H9 (cell line): ENCODE measurements around the gene ACTN4. TPM values are rescaled to one million over a fixed set of nuclear protein-coding genes. Genes with fewer than 3 reads are reported as not detected.

Experiments used
- DNase-seq: peaks from one replicate; pipeline ENCODE4 v3.0.0-alpha.2; 2017
- H2AFZ ChIP-seq: one replicate; pipeline ENCODE4 v1.6.1; 2013; ENCODE audit warnings: mild to moderate bottlenecking, low read length, control low read depth, moderate library complexity
- H2AK5ac ChIP-seq: 2 replicates; pipeline ENCODE4 v1.6.1; 2013; ENCODE audit warnings: low read length, control low read depth, mixed read lengths; ENCODE audit not compliant: insufficient read length
- H2BK120ac ChIP-seq: one replicate; pipeline ENCODE4 v1.6.1; 2013; ENCODE audit warnings: low read depth, mild to moderate bottlenecking, low read length, control low read depth, inconsistent platforms; ENCODE audit not compliant: poor library complexity, severe bottlenecking
- H2BK12ac ChIP-seq: 2 replicates; pipeline ENCODE4 v1.6.1; 2013; ENCODE audit warnings: low read length, control low read depth, mixed read lengths, low read depth; ENCODE audit not compliant: insufficient read length
- H2BK15ac ChIP-seq: 2 replicates; pipeline ENCODE4 v1.6.1; 2013; ENCODE audit warnings: low read depth, low read length, control low read depth
- H2BK20ac ChIP-seq: one replicate; pipeline ENCODE4 v1.6.1; 2013; ENCODE audit warnings: low read depth, mild to moderate bottlenecking, low read length, control low read depth, inconsistent platforms; ENCODE audit not compliant: poor library complexity, severe bottlenecking
- H2BK5ac ChIP-seq: 2 replicates; pipeline ENCODE4 v1.6.1; 2013; ENCODE audit warnings: low read length, control low read depth, mixed read lengths; ENCODE audit not compliant: insufficient read length
- H3K14ac ChIP-seq: 2 replicates; pipeline ENCODE4 v1.6.1; 2013; ENCODE audit warnings: low read length, control low read depth; ENCODE audit not compliant: insufficient read depth
- H3K18ac ChIP-seq: 2 replicates; pipeline ENCODE4 v1.6.1; 2013; ENCODE audit warnings: low read depth, mild to moderate bottlenecking, mixed read lengths, low read length, control low read depth; ENCODE audit not compliant: insufficient read length
- H3K23ac ChIP-seq: 2 replicates; pipeline ENCODE4 v1.6.1; 2013; ENCODE audit warnings: low read length, control low read depth, mixed read lengths, low read depth; ENCODE audit not compliant: insufficient read length
- H3K23me2 ChIP-seq: 2 replicates; pipeline ENCODE4 v1.6.1; 2013; ENCODE audit warnings: low read depth, mild to moderate bottlenecking, mixed read lengths, low read length, control low read depth; ENCODE audit not compliant: insufficient read length, poor library complexity, severe bottlenecking
- H3K27ac ChIP-seq: 2 replicates; pipeline ENCODE4 v1.5.1; 2013; ENCODE audit warnings: low read length, control low read depth, mixed read lengths, low read depth; ENCODE audit not compliant: insufficient read length
- H3K27me3 ChIP-seq: 2 replicates; pipeline ENCODE4 v1.6.1; 2013; ENCODE audit warnings: low read length, control low read depth, inconsistent platforms; ENCODE audit not compliant: insufficient read depth
- H3K4ac ChIP-seq: 2 replicates; pipeline ENCODE4 v1.6.1; 2013; ENCODE audit warnings: low read depth, mild to moderate bottlenecking, control low read depth, inconsistent platforms, low read length, moderate library complexity
- H3K4me1 ChIP-seq: 2 replicates; pipeline ENCODE4 v1.6.1; 2013; ENCODE audit warnings: low read length, control low read depth, inconsistent platforms; ENCODE audit not compliant: insufficient read depth
- H3K4me2 ChIP-seq: 2 replicates; pipeline ENCODE4 v1.6.1; 2013; ENCODE audit warnings: low read length, control low read depth, mixed read lengths; ENCODE audit not compliant: insufficient read length, insufficient read depth
- H3K56ac ChIP-seq: 2 replicates; pipeline ENCODE4 v1.6.1; 2013; ENCODE audit warnings: low read depth, mild to moderate bottlenecking, mixed read lengths, low read length, control low read depth; ENCODE audit not compliant: insufficient read length
- H3K79me1 ChIP-seq: 2 replicates; pipeline ENCODE4 v1.6.1; 2013; ENCODE audit warnings: low read depth, mild to moderate bottlenecking, moderate library complexity, low read length, control low read depth, inconsistent platforms; ENCODE audit not compliant: insufficient read depth, poor library complexity, severe bottlenecking
- H3K79me2 ChIP-seq: 2 replicates; pipeline ENCODE4 v1.6.1; 2013; ENCODE audit warnings: low read length, control low read depth, inconsistent platforms; ENCODE audit not compliant: insufficient read depth
- H3K9ac ChIP-seq: 2 replicates; pipeline ENCODE4 v1.6.1; 2013; ENCODE audit warnings: low read length, control low read depth, mixed read lengths; ENCODE audit not compliant: insufficient read length; ENCODE audit errors: extremely low read depth
- H3K9me3 ChIP-seq: one replicate; pipeline ENCODE4 v1.6.1; 2013; ENCODE audit warnings: low read depth, low read length, inconsistent platforms; ENCODE audit not compliant: control insufficient read depth
- H3T11ph ChIP-seq: one replicate; pipeline ENCODE4 v1.6.1; 2013; ENCODE audit warnings: mild to moderate bottlenecking, low read length, control low read depth, inconsistent platforms
- H4K20me1 ChIP-seq: one replicate; pipeline ENCODE4 v1.6.1; 2013; ENCODE audit not compliant: control insufficient read depth, insufficient read length, insufficient read depth
- H4K5ac ChIP-seq: 2 replicates; pipeline ENCODE4 v1.6.1; 2013; ENCODE audit warnings: low read depth, mild to moderate bottlenecking, mixed read lengths, low read length, control low read depth; ENCODE audit not compliant: insufficient read length
- H4K8ac ChIP-seq: replicated peaks from 2 replicates; pipeline ENCODE4 v1.6.1; 2013; ENCODE audit warnings: low read length, control low read depth, mixed read lengths, low read depth; ENCODE audit not compliant: insufficient read length
- H4K91ac ChIP-seq: 2 replicates; pipeline ENCODE4 v1.6.1; 2013; ENCODE audit warnings: low read depth, mild to moderate bottlenecking, moderate library complexity, mixed read lengths, low read length, control low read depth; ENCODE audit not compliant: insufficient read length
- H3K27ac Mint-ChIP-seq, 3 experiments: 2 replicates in 2 of 3; 3 replicates in 1 of 3; pipeline ENCODE4 v1.8.0; 2020 to 2021; ENCODE audit warnings: mixed read lengths in 3 of 3, mild to moderate bottlenecking in 1 of 3, moderate library complexity in 1 of 3
- H3K27me3 Mint-ChIP-seq: 2 replicates; pipeline ENCODE4 v1.8.0; 2021; ENCODE audit warnings: low read depth, mild to moderate bottlenecking, moderate library complexity, mixed read lengths
- H3K36me3 Mint-ChIP-seq, 3 experiments: 2 replicates in 2 of 3; 3 replicates in 1 of 3; pipeline ENCODE4 v1.8.0; 2020 to 2021; ENCODE audit warnings: low read depth in 3 of 3, mixed read lengths in 3 of 3; ENCODE audit not compliant: insufficient read depth in 1 of 3
- H3K4me1 Mint-ChIP-seq, 2 experiments: 2 replicates each; pipeline ENCODE4 v1.8.0; 2020; ENCODE audit warnings: mixed read lengths in 2 of 2
- H3K4me3 Mint-ChIP-seq, 2 experiments: 2 replicates in 1 of 2; 3 replicates in 1 of 2; pipeline ENCODE4 v1.8.0; 2020 to 2021; ENCODE audit warnings: mild to moderate bottlenecking in 2 of 2, mixed read lengths in 2 of 2, moderate library complexity in 1 of 2
- H3K9me3 Mint-ChIP-seq, 2 experiments: 2 replicates in 1 of 2; 3 replicates in 1 of 2; pipeline ENCODE4 v1.8.0; 2020; ENCODE audit warnings: mild to moderate bottlenecking in 2 of 2, mixed read lengths in 2 of 2, moderate library complexity in 1 of 2
- WGBS: extraction: QIAGEN DNeasy Blood & Tissue Kit; methylation state at CpG from one replicate; pipeline ENCODE4 v1.1.7; 2013; ENCODE audit warnings: missing lambda C conversion rate, low lambda C conversion rate, mixed read lengths; ENCODE audit not compliant: insufficient read length; ENCODE audit errors: extremely low coverage; 5-methylcytosine and 5-hydroxymethylcytosine counted together
- total RNA-seq: library from RNA; stranded (reverse); gene quantifications from 2 replicates; pipeline ENCODE4 v1.2.1, GENCODE V29; 2021
- TF ChIP-seq, protein P1 (sequence below): fragments of 200-600 bp; sonication (generic); conservative IDR thresholded peaks from 3 replicates; pipeline ENCODE4 v1.8.0; 2021; ENCODE audit warnings: antibody characterized with exemption, mild to moderate bottlenecking

The ACTN4 gene
- total RNA-seq, 1 experiment from 2014 or later = 369 TPM

DNA sequence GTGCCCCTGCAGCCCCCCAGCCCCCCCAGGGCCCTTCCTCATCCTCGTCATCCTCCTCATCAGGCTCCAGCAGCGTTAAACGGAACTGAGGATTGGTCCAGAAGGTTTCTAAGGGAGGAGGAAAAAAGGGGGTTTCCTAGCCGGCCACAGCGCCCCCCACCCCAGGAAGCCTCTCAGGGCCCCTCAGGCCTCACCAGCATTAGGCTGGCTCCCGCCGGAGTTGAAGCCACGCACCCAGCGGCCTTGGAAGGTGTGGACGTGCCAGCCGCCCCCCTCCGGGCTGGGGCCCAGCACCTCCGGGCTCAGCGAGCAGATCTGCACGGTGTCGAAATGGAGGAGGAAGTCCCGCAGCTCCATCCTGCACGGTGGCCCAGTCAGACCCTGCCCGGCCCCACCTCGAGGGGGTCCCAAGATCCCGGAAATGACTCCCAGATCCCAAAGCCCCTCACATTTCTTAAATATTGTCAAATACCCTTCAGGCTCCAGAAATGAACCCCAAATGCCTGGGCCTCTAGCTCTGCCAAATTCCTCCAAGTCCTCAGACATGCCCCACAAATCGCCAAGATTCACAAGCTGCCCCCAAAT, 89.9 kb downstream of the ACTN4 start:
- H3K18ac ChIP-seq = no peak overlapping the region
- no peaks in the 10 kb centered on the region for H3K79me1 ChIP-seq
- H3K56ac ChIP-seq = no peak overlapping the region
- peaks cover 8% of the 10 kb centered on the region for H3K23me2 ChIP-seq
- H2BK120ac ChIP-seq = no peak overlapping the region
- no peaks in the 10 kb centered on the region for H4K20me1 ChIP-seq
- no peak overlapping the region for H3K4ac ChIP-seq
- H4K8ac ChIP-seq = no peak overlapping the region
- H3K4me1 ChIP-seq = no peaks in the 10 kb centered on the region; the same call in 1 of the 2 replicates
- TF ChIP-seq, protein P1, sequence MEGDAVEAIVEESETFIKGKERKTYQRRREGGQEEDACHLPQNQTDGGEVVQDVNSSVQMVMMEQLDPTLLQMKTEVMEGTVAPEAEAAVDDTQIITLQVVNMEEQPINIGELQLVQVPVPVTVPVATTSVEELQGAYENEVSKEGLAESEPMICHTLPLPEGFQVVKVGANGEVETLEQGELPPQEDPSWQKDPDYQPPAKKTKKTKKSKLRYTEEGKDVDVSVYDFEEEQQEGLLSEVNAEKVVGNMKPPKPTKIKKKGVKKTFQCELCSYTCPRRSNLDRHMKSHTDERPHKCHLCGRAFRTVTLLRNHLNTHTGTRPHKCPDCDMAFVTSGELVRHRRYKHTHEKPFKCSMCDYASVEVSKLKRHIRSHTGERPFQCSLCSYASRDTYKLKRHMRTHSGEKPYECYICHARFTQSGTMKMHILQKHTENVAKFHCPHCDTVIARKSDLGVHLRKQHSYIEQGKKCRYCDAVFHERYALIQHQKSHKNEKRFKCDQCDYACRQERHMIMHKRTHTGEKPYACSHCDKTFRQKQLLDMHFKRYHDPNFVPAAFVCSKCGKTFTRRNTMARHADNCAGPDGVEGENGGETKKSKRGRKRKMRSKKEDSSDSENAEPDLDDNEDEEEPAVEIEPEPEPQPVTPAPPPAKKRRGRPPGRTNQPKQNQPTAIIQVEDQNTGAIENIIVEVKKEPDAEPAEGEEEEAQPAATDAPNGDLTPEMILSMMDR = no peak
- no peak overlapping the region for H4K5ac ChIP-seq
- Mint-ChIP-seq H3K9me3 (no peaks in the 10 kb centered on the region; a peak in 1 of 5 replicates), H3K4me1 (peaks cover 4 to 10% of the 10 kb centered on the region in 2 experiments; a peak in 3 of 4 replicates), H3K4me3 (peak overlapping the region in 1 of 2 experiments; percentile 18; a peak in 3 of 5 replicates), H3K36me3 (peaks cover 3 to 6% (median 6%) of the 10 kb centered on the region in 3 experiments; a peak in 5 of 7 replicates), H3K27ac (no peak overlapping the region), H3K27me3 (peaks cover 25% of the 10 kb centered on the region)
- no peak for DNase-seq
- no peak overlapping the region for H2AK5ac ChIP-seq
- H4K91ac ChIP-seq = no peak overlapping the region
- H3K27ac ChIP-seq = no peak overlapping the region
- no peak overlapping the region for H3K14ac ChIP-seq
- H2BK15ac ChIP-seq = no peak overlapping the region
- no peak overlapping the region for H2BK20ac ChIP-seq
- no peak overlapping the region for H2BK5ac ChIP-seq
- no peak overlapping the region for H3T11ph ChIP-seq
- no peak overlapping the region for H2BK12ac ChIP-seq
- no peak overlapping the region for H2AFZ ChIP-seq
- H3K23ac ChIP-seq = no peak overlapping the region
- H3K79me2 ChIP-seq = no peaks in the 10 kb centered on the region
- WGBS = no CpG with 5 or more reads among the region's 22 CpGs
- H3K4me2 ChIP-seq = no peak overlapping the region
- no peaks in the 10 kb centered on the region for H3K9me3 ChIP-seq
- H3K27me3 ChIP-seq = no peaks in the 10 kb centered on the region; the same call in 1 of the 2 replicates
- no peak overlapping the region for H3K9ac ChIP-seq
